ENCODE data around the gene SLC6A9. TPM values are rescaled to one million over a fixed set of nuclear protein-coding genes. Genes with fewer than 3 reads are reported as not detected.
A peak's percentile ranks its signal among the peaks of the same experiment; 100 is the strongest.

Gene SLC6A9
- total RNA-seq, 2 donors from 2014 or later: 0.62 TPM; not detected in 1

DNA sequence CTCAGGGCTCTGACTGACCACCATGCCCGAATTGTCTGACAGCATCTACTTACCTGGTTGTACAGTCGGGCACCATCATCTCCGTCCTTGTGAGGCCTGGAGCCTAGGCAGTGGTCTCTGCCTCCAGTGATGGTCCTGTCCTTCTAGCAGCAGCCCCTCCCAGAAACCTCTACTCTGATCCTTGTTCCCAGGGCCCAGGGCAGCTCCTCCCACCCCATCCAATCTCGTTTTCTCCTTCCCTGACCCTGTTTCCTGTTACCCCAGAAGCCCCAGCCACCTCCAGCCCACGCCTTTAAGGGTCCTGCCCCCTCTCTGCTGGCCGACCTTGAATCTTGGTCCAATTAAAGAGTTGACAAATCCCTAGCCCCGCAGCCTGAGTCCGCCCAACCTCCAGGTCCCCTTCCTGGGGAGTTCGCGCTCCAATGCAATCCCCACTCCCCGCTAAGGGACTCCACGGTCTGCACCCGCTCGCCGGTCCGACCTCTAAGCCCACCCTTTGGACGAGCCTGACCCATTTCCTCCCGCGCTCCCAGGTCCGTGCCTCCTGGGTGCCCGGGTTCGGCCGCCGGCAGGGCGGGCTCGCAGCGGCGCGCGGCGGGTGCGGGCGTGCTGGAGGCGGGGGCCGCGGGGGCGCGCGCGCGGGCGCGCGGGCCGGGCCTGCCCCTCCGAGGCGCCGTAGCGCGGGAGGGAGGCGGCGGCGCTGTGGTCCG is 52.6 kb downstream of the SLC6A9 start, which contains the start of gene B4GALT2:
Gene B4GALT2, plus strand, starts transcription at position 660 of the 710 bp plus-strand sequence. CDS start 1,951 bp downstream, outside the sequence.
- no peak for ATAC-seq

DNA sequence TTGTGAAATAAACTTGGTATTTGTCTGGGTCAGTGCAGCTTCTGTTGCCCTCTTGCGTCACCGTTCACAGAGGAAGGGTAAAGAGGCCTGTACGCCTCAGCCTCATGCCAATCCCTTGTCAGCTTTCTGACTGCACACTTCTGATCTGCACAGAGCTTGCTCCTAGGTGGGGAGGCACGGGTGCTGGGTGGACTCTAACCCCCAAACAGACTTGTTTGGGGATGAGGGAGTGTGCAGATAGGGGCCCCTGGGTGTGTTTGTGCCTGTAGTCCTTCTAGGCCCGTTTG is 53.1 kb downstream of the SLC6A9 start:
- Mint-ChIP-seq H3K36me3 (ENCODE audit: low read depth) (peaks cover 21% of the 10 kb centered on the region), H3K27me3 (no peaks in the 10 kb centered on the region), H3K27ac (peak overlapping the region; percentile 95), H3K4me1 (peaks cover 60% of the 10 kb centered on the region), H3K4me3 (peak overlapping the region; percentile 95)
- ATAC-seq (no peak), DNase-seq (no peak)
- H3K9me3 ChIP-seq (ENCODE audit: control insufficient read depth, low read length, poor library complexity, severe bottlenecking): no peaks in the 10 kb centered on the region

More for the DNA sequence above, 52.6 kb downstream of the SLC6A9 start, which contains the start of gene B4GALT2:
- Mint-ChIP-seq H3K36me3 (ENCODE audit: low read depth) (peaks cover 21% of the 10 kb centered on the region), H3K4me1 (peaks cover 62% of the 10 kb centered on the region), H3K27me3 (no peaks in the 10 kb centered on the region), H3K27ac (peak within 1 kb of the TSS; percentile 95), H3K4me3 (peak within 1 kb of the TSS; percentile 95)
- peak; percentile 26 to 47 (median 34) for DNase-seq
- no peaks in the 10 kb centered on the region for H3K9me3 ChIP-seq (ENCODE audit: control insufficient read depth, low read length, poor library complexity, severe bottlenecking)

DNA sequence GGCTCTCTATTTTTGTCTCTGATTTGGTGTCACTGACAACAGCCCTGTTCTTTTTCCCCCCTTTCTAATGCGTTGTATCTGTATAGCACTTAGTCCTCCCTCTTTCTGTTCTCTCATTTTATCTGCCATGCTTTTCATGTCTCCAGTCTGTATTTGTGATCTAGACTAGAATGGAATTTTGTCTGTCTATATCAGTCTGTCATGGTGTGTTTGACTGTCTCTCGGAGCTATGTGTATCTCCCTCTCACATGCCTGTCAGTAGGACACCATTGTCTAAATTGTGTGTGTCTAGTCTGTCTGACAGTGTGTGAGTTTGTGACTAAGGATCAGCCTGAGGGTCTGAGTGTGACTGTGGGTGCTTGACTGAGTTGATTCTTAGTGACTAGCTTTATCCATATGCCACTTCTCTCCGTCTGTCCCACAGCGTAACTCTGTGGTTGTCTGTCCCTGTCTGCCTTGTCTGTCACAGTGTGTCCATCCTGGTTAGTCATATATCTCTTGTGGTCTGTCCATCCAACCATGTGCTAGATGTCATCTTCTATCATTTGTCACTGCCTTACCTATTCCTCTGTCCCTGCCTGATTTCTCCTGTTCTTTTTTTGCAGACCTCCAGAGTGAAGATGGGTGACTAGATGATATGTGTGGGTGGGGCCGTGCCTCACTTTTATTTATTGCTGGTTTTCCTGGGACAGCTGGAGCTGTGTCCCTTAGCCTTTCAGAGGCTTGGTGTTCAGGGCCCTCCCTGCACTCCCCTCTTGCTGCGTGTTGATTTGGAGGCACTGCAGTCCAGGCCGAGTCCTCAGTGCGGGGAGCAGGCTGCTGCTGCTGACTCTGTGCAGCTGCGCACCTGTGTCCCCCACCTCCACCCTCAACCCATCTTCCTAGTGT is 53.6 kb downstream of the SLC6A9 start:
- no peaks in the 10 kb centered on the region for H3K9me3 ChIP-seq (ENCODE audit: control insufficient read depth, low read length, poor library complexity, severe bottlenecking)
- peaks cover 20% of the 10 kb centered on the region for H3K36me3 Mint-ChIP-seq (ENCODE audit: low read depth)
- no peak for ATAC-seq
- H3K27ac Mint-ChIP-seq: peak overlapping the region; percentile 95
- no peaks in the 10 kb centered on the region for H3K27me3 Mint-ChIP-seq
- H3K4me3 Mint-ChIP-seq: peak overlapping the region; percentile 95
- no peak for DNase-seq
- peaks cover 54% of the 10 kb centered on the region for H3K4me1 Mint-ChIP-seq

DNA sequence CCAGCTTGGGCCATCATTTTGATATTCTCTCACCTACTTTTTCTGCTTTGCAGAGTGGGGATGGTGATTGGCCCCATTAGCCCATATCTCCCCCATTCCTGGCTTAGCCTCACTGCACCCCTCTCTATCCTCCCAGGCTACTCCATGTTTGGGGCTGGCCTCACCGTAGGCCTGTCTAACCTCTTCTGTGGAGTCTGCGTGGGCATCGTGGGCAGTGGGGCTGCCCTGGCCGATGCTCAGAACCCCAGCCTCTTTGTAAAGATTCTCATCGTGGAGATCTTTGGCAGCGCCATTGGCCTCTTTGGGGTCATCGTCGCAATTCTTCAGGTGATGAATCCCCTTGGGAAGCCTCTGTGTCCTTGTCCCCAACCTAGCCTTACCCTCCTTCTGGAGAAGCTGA is 54.4 kb downstream of the SLC6A9 start:
- ATAC-seq (no peak), DNase-seq (no peak)
- Mint-ChIP-seq H3K4me3 (peak overlapping the region; percentile 95), H3K36me3 (ENCODE audit: low read depth) (peaks cover 18% of the 10 kb centered on the region), H3K27me3 (no peaks in the 10 kb centered on the region), H3K27ac (peak overlapping the region; percentile 95), H3K4me1 (peaks cover 50% of the 10 kb centered on the region)
- H3K9me3 ChIP-seq (ENCODE audit: control insufficient read depth, low read length, poor library complexity, severe bottlenecking): no peaks in the 10 kb centered on the region

DNA sequence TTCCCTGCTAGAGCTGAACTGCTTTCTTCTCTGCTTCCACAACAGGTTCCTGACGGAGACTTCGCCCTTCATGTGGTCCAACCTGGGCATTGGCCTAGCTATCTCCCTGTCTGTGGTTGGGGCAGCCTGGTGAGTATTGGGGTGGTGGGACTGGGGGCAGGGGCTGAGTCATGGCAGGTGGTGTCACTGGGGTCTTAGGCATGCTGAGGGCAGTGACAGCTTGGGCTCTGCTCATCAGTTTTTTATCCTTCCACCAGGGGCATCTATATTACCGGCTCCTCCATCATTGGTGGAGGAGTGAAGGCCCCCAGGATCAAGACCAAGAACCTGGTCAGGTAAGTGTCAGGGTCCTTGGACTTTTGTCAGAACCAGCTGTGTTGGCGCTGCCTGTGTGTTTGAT is 55.2 kb downstream of the SLC6A9 start:
- Mint-ChIP-seq H3K4me1 (peaks cover 52% of the 10 kb centered on the region), H3K36me3 (ENCODE audit: low read depth) (peaks cover 18% of the 10 kb centered on the region), H3K27me3 (no peaks in the 10 kb centered on the region), H3K27ac (peak overlapping the region; percentile 95), H3K4me3 (peak overlapping the region; percentile 95)
- ATAC-seq: no peak
- H3K9me3 ChIP-seq (ENCODE audit: control insufficient read depth, low read length, poor library complexity, severe bottlenecking): no peaks in the 10 kb centered on the region
- no peak for DNase-seq

DNA sequence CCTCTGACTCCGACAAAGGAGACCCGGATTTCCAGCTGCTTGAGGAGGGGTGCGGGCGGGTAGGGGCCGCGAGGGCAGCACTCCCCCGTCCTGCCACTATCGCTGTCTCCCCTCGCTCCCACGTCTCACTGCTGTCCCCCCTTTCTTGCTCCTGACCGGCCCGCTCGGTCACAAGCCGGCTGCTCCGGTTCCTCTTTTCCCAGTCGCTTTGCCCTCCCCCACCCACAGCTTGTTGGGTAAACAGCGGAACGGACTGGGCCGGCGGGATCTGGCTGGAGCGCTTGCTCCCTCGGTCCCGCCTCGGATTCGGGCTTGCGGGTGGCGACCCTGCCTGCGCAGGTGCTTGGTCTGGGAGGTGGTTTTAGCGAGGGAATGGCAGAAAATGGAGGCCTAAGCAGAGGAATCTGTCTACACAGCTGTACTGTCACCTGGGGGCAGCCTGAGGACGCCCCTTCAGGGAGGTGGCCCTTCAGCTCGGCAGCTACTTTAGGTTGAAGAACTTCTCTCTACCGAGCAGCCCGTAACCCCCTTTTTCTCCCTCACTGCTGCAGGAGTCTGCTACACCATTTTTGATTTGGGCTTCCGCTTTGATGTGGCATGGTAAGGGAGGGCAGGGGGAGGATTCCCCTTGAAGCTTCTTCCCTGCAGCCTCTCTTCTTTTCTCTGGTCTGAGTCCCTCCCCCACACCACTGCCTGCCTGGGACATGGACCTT is 55.9 kb downstream of the SLC6A9 start:
- peak; percentile 23 for ATAC-seq
- peak overlapping the region; percentile 95 for H3K4me3 Mint-ChIP-seq
- peaks cover 52% of the 10 kb centered on the region for H3K4me1 Mint-ChIP-seq

DNA sequence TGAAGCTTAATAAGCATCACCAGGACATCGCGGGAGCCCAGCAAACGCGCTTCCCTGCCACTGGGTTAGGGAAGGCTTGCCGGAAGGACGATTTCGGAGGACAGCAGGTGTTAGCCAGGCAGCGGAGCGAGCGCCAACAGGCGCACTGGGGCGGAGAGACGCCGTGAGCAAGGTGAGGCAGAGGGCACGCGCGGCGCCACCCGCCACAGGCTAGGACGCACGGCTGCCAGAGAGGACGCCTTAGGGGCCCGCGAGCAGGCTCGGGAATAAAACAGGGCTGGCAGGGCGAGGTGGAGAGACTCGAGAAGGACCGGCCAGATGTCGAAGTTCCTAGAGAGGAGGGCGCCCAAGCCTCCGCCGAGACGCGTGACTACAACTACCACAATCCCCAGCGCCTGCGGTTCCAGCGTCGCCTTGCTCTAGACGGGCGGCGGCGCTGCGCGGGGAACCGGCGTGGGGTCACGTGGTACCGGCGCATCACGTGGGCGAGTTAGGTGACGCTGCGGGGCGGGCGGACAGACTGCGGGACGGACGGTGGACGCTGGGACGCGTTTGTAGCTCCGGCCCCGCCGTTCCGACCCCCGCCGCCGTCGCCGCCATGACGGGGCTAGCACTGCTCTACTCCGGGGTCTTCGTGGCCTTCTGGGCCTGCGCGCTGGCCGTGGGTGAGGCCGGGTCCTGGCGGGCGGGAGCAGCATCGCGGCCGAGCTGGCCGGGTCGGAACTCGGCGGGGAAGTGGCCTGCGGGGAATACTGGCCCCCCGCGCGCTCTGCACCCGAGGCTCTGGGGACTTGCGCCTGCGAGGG is 56.6 kb downstream of the SLC6A9 start, which contains the start of gene ATP6V0B:
Gene ATP6V0B, plus strand, starts transcription at position 518 of the 806 bp plus-strand sequence. Its CDS starts 81 bp downstream, at position 599.
- H3K9me3 ChIP-seq (ENCODE audit: control insufficient read depth, low read length, poor library complexity, severe bottlenecking): no peaks in the 10 kb centered on the region
- H3K27ac Mint-ChIP-seq: peak within 1 kb of the TSS; percentile 95
- H3K4me1 Mint-ChIP-seq: peaks cover 55% of the 10 kb centered on the region
- no peaks in the 10 kb centered on the region for H3K27me3 Mint-ChIP-seq
- H3K4me3 Mint-ChIP-seq: peak within 1 kb of the TSS; percentile 95
- DNase-seq: peak; percentile 87 to 93 (median 89)
- ATAC-seq: peak; percentile 81
- peaks cover 18% of the 10 kb centered on the region for H3K36me3 Mint-ChIP-seq (ENCODE audit: low read depth)

More for the DNA sequence above, 55.9 kb downstream of the SLC6A9 start:
- H3K27ac Mint-ChIP-seq: peak overlapping the region; percentile 95
- no peaks in the 10 kb centered on the region for H3K27me3 Mint-ChIP-seq
- H3K36me3 Mint-ChIP-seq (ENCODE audit: low read depth): peaks cover 18% of the 10 kb centered on the region
- H3K9me3 ChIP-seq (ENCODE audit: control insufficient read depth, low read length, poor library complexity, severe bottlenecking): no peaks in the 10 kb centered on the region
- peak in 1 of 3 donors; percentile 31 for DNase-seq

DNA sequence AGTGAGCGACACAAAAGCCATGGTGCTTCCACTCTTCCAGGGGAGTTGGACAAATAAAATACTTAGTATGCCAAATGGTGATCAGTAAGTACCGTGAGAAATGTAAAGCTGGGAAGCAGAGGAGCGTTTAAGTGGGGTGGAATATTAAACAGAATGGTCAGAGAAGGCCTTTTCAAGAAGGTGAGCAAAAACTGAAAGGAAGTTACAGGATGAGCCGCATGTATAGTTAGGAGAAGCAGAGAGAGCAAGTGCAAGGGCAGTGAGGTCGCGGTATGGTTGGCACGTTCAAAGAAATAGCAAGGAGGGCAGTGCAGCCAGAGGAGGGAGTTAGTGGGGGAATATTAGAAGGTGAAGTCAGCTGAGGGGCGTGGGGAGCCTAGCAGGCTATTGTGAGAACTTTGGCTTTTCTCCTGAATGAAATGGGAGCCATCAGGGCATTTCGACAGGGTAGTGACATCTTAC is 57.2 kb downstream of the SLC6A9 start:
- ATAC-seq (no peak), DNase-seq (no peak)
- Mint-ChIP-seq H3K27ac (peak overlapping the region; percentile 95), H3K27me3 (no peaks in the 10 kb centered on the region), H3K4me1 (peaks cover 60% of the 10 kb centered on the region), H3K36me3 (ENCODE audit: low read depth) (peaks cover 18% of the 10 kb centered on the region), H3K4me3 (peak overlapping the region; percentile 95)
- no peaks in the 10 kb centered on the region for H3K9me3 ChIP-seq (ENCODE audit: control insufficient read depth, low read length, poor library complexity, severe bottlenecking)

DNA sequence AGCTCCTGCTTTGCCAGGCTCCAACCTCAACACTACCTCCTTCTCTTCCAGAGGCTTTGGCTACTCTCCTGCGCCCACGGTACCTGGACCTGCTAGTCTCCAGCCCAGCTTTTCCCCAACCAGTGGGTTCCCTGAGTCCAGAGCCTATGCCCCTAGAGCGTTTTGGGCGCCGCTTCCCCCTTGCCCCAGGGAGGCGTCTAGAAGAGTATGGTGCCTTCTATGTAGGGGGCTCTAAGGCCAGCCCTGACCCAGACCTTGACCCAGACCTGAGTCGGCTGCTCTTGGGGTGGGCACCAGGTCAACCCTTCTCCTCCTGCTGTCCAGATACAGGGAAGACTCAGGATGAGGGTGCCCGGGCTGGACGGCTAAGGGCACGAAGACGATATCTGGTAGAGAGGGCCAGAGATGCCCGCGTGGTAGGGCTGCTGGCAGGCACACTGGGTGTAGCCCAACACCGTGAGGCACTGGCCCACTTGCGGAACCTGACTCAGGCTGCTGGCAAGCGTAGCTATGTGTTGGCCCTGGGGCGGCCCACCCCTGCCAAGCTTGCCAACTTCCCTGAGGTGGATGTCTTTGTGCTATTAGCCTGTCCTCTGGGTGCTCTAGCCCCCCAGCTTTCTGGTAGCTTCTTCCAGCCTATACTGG is 59.8 kb downstream of the SLC6A9 start:
- no peak overlapping the region for H3K27ac Mint-ChIP-seq
- H3K9me3 ChIP-seq (ENCODE audit: control insufficient read depth, low read length, poor library complexity, severe bottlenecking): no peaks in the 10 kb centered on the region
- H3K27me3 Mint-ChIP-seq: no peaks in the 10 kb centered on the region
- peak overlapping the region; percentile 93 for H3K4me3 Mint-ChIP-seq
- ATAC-seq (no peak), DNase-seq (no peak)
- H3K4me1 Mint-ChIP-seq: peaks cover 38% of the 10 kb centered on the region
- peaks cover 5% of the 10 kb centered on the region for H3K36me3 Mint-ChIP-seq (ENCODE audit: low read depth)

DNA sequence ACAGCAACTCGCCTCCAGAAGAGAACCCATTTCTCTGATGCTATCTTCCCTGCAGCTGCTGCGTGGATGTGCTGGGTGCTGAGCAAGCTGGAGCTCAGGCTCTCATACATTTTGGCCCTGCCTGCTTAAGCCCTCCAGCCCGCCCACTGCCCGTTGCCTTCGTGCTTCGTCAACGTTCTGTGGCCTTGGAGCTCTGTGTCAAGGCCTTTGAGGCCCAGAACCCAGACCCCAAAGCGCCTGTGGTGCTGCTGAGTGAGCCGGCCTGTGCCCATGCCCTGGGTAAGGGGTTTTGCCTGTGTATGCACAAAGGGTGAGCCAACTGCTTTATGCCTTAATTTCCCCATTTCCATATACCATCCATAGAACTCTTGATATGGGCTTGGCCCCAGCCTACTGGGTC is 60.4 kb downstream of the SLC6A9 start:
- Mint-ChIP-seq H3K27me3 (no peaks in the 10 kb centered on the region), H3K4me3 (peak overlapping the region; percentile 93), H3K36me3 (ENCODE audit: low read depth) (peaks cover 5% of the 10 kb centered on the region), H3K4me1 (peaks cover 34% of the 10 kb centered on the region), H3K27ac (no peak overlapping the region)
- ATAC-seq (no peak), DNase-seq (no peak)
- H3K9me3 ChIP-seq (ENCODE audit: control insufficient read depth, low read length, poor library complexity, severe bottlenecking): no peaks in the 10 kb centered on the region

DNA sequence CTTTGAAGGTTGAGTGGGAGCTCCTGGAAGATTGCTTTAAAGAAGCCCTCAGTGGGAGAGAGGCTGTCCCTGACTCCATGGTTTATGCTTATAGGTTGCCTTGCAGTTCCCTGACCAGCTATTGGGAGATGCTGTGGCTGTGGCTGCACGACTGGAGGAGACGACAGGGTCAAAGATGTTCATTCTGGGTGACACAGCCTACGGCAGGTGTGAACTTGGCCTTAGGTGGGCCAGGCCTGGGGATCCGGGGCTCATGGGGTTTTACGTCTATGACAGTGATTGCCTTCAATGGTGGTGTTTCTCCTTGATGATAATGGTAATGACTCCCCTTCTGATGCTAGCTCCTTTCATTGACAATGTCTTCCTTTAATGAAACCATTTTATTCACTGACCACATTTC is 60.8 kb downstream of the SLC6A9 start:
- Mint-ChIP-seq H3K27me3 (no peaks in the 10 kb centered on the region), H3K4me3 (peak overlapping the region; percentile 93)

More for the DNA sequence above, 60.8 kb downstream of the SLC6A9 start:
- Mint-ChIP-seq H3K36me3 (ENCODE audit: low read depth) (peaks cover 5% of the 10 kb centered on the region), H3K4me1 (peaks cover 30% of the 10 kb centered on the region), H3K27ac (no peak overlapping the region)
- H3K9me3 ChIP-seq (ENCODE audit: control insufficient read depth, low read length, poor library complexity, severe bottlenecking): no peaks in the 10 kb centered on the region
- DNase-seq: no peak
- no peak for ATAC-seq

All from T-helper 17 cell (primary cell).